ENCODE measurements around the gene UST.

UST gene

GRCh38 chr6:148837941-148838340, 91.1 kb downstream of the UST start:
- Histone ChIP-seq H3K36me3 (ENCODE audit: insufficient read depth) (no peaks in the 10 kb centered on the region), H4K20me1 (ENCODE audit: insufficient read depth) (no peaks in the 10 kb centered on the region), H3K9ac (no peak overlapping the region), H3K79me2 (ENCODE audit: insufficient read depth, low read depth) (no peaks in the 10 kb centered on the region), H2AFZ (ENCODE audit: low read depth) (no peak overlapping the region), H3K27ac (no peak overlapping the region), H3K27me3 (ENCODE audit: insufficient read depth, low read depth) (no peaks in the 10 kb centered on the region), H3K4me1 (ENCODE audit: low read depth, poor library complexity, severe bottlenecking) (no peaks in the 10 kb centered on the region), H3K4me2 (no peak overlapping the region), H3K4me3 (IDR thresholded peaks at IDR 0.05; ENCODE audit: insufficient read depth, low read depth, low read length) (no peak overlapping the region)
- no peak for TF ChIP-seq CTCF (conservative IDR thresholded peaks at IDR 0.05; ENCODE audit: low read depth, low read length)

- no peak overlapping the region for H3K9ac ChIP-seq
- H3K4me2 ChIP-seq: no peak overlapping the region
- H3K27ac ChIP-seq: no peak overlapping the region
- no peaks in the 10 kb centered on the region for H3K27me3 ChIP-seq (ENCODE audit: insufficient read depth, low read depth)
- no peak for TF ChIP-seq CTCF (conservative IDR thresholded peaks at IDR 0.05; ENCODE audit: low read depth, low read length)
- no peaks in the 10 kb centered on the region for H3K36me3 ChIP-seq (ENCODE audit: insufficient read depth)
- no peak overlapping the region for H3K4me3 ChIP-seq (IDR thresholded peaks at IDR 0.05; ENCODE audit: insufficient read depth, low read depth, low read length)
- H2AFZ ChIP-seq (ENCODE audit: low read depth): no peak overlapping the region
- H4K20me1 ChIP-seq (ENCODE audit: insufficient read depth): no peaks in the 10 kb centered on the region
- no peaks in the 10 kb centered on the region for H3K79me2 ChIP-seq (ENCODE audit: insufficient read depth, low read depth)
- no peaks in the 10 kb centered on the region for H3K4me1 ChIP-seq (ENCODE audit: low read depth, poor library complexity, severe bottlenecking)
Measured at GRCh38 chr6:148839044-148839443, 92.2 kb downstream of the UST start.

GRCh38 chr6:148840256-148840655, 93.4 kb downstream of the UST start:
- no peaks in the 10 kb centered on the region for H3K4me1 ChIP-seq (ENCODE audit: low read depth, poor library complexity, severe bottlenecking)
- no peak overlapping the region for H3K27ac ChIP-seq
- H3K27me3 ChIP-seq (ENCODE audit: insufficient read depth, low read depth): no peaks in the 10 kb centered on the region
- no peak overlapping the region for H3K4me3 ChIP-seq (IDR thresholded peaks at IDR 0.05; ENCODE audit: insufficient read depth, low read depth, low read length)
- no peaks in the 10 kb centered on the region for H3K79me2 ChIP-seq (ENCODE audit: insufficient read depth, low read depth)
- no peak overlapping the region for H3K4me2 ChIP-seq
- H3K36me3 ChIP-seq (ENCODE audit: insufficient read depth): no peaks in the 10 kb centered on the region
- H2AFZ ChIP-seq (ENCODE audit: low read depth): no peak overlapping the region
- no peak overlapping the region for H3K9ac ChIP-seq
- no peaks in the 10 kb centered on the region for H4K20me1 ChIP-seq (ENCODE audit: insufficient read depth)
- TF ChIP-seq CTCF (conservative IDR thresholded peaks at IDR 0.05; ENCODE audit: low read depth, low read length): no peak

- Histone ChIP-seq H2AFZ (ENCODE audit: low read depth) (no peak overlapping the region), H4K20me1 (ENCODE audit: insufficient read depth) (no peaks in the 10 kb centered on the region), H3K4me2 (no peak overlapping the region), H3K36me3 (ENCODE audit: insufficient read depth) (no peaks in the 10 kb centered on the region), H3K9ac (no peak overlapping the region), H3K4me1 (ENCODE audit: low read depth, poor library complexity, severe bottlenecking) (no peaks in the 10 kb centered on the region), H3K27me3 (ENCODE audit: insufficient read depth, low read depth) (no peaks in the 10 kb centered on the region), H3K4me3 (IDR thresholded peaks at IDR 0.05; ENCODE audit: insufficient read depth, low read depth, low read length) (no peak overlapping the region), H3K27ac (no peak overlapping the region), H3K79me2 (ENCODE audit: insufficient read depth, low read depth) (no peaks in the 10 kb centered on the region)
- no peak for TF ChIP-seq CTCF (conservative IDR thresholded peaks at IDR 0.05; ENCODE audit: low read depth, low read length)
Measured at GRCh38 chr6:148842296-148843019, 95.6 kb downstream of the UST start.

Measured in KMS-11 (cell line).